ENCODE data around the gene PRR32.

DNA sequence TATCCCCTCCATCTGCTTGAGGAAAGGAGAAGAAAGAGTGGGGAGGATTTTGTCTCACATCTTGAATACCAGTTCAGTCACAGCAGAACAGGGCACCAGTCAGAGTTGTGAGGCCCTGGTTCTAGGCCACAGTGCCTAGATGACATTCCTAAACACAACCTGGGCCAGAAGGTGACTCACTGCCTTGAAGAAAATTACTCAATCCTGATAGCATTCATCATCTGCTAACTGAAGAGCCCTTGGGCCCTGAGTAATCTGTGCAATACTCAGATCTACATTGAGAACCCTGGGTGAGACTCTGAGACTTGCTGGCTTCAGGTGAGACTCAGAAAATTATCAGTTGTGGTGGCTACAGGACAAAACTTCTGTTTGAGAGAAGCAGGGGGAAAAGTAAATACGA, 20.5 kb upstream of the PRR32 start:
- TF ChIP-seq ZNF792 (tag by site-specific recombination; IDR thresholded peaks at IDR 0.05) (no peak), ZNF544 (tag by site-specific recombination; IDR thresholded peaks at IDR 0.05) (no peak), ZNF747 (tag by site-specific recombination; IDR thresholded peaks at IDR 0.05) (no peak), ZBTB20 (tag by site-specific recombination; IDR thresholded peaks at IDR 0.05) (no peak), ZNF239 (tag by site-specific recombination; IDR thresholded peaks at IDR 0.05) (no peak), ZNF404 (tag by site-specific recombination; IDR thresholded peaks at IDR 0.05) (no peak), ZNF416 (tag by site-specific recombination; IDR thresholded peaks at IDR 0.05) (no peak), CTCF (tag by site-specific recombination; IDR thresholded peaks at IDR 0.05) (no peak), TSHZ1 (tag by site-specific recombination; IDR thresholded peaks at IDR 0.05; ENCODE audit: borderline replicate concordance) (no peak), ZNF658 (tag by site-specific recombination; IDR thresholded peaks at IDR 0.05) (no peak)
